ENCODE measurements around the gene UBL3.

UBL3 gene

GRCh38 chr13:29786698-29787097 is 63.7 kb downstream of the UBL3 start:
- TF ChIP-seq, protein P1, sequence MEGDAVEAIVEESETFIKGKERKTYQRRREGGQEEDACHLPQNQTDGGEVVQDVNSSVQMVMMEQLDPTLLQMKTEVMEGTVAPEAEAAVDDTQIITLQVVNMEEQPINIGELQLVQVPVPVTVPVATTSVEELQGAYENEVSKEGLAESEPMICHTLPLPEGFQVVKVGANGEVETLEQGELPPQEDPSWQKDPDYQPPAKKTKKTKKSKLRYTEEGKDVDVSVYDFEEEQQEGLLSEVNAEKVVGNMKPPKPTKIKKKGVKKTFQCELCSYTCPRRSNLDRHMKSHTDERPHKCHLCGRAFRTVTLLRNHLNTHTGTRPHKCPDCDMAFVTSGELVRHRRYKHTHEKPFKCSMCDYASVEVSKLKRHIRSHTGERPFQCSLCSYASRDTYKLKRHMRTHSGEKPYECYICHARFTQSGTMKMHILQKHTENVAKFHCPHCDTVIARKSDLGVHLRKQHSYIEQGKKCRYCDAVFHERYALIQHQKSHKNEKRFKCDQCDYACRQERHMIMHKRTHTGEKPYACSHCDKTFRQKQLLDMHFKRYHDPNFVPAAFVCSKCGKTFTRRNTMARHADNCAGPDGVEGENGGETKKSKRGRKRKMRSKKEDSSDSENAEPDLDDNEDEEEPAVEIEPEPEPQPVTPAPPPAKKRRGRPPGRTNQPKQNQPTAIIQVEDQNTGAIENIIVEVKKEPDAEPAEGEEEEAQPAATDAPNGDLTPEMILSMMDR (IDR thresholded peaks at IDR 0.05; ENCODE audit: control extremely low read depth, extremely low read depth, low read depth, missing control alignments) = no peak
- CTCF ChIA-PET = interaction anchor here (1.1 to 1.6 kb wide), 7 partner anchors 8 to 328 kb away, joined by 3 to 6 read pairs (median 3); no protein-coding TSS in a partner anchor
- POLR2A ChIA-PET = no interaction called here
- DNase-seq (ENCODE audit: extremely low spot score) = no peak

DNA sequence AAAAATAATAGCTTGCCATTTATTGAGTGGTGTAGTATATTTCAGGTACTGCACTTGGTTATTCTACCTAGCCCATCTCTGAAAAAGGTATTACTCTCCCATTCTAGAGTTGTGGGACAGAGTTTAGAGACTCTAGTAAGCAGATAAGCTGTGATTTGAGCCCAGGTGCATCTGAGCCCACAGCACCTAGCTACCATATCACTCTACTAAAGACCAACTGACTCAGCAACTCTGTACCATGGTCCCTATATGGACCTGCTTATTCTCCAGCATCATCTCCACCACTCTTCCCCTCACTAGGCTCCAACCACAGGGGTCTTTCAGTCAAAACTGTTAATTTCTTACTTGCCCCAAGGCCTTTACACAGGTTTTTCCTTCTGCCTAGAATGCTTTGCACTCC is 64.4 kb downstream of the UBL3 start:
- TF ChIP-seq, protein P1 (IDR thresholded peaks at IDR 0.05; ENCODE audit: control extremely low read depth, extremely low read depth, low read depth, missing control alignments) = no peak
- POLR2A ChIA-PET = no interaction called here
- CTCF ChIA-PET = interaction anchor here (1.0 to 1.6 kb wide), 9 partner anchors 8 to 329 kb away, joined by 3 to 6 read pairs (median 3); no protein-coding TSS in a partner anchor
- no peak for DNase-seq (ENCODE audit: extremely low spot score)

- TF ChIP-seq, protein P1 (IDR thresholded peaks at IDR 0.05; ENCODE audit: control extremely low read depth, extremely low read depth, low read depth, missing control alignments) = no peak
- no peak for DNase-seq (ENCODE audit: extremely low spot score)
- ChIA-PET POLR2A (no interaction called here), CTCF (interaction anchor here (1.1 to 2.2 kb wide), 5 partner anchors 10 to 141 kb away, joined by 3 to 8 read pairs (median 6); no protein-coding TSS in a partner anchor)
Observed at GRCh38 chr13:29782798-29783197, 67.6 kb downstream of the UBL3 start.

DNA sequence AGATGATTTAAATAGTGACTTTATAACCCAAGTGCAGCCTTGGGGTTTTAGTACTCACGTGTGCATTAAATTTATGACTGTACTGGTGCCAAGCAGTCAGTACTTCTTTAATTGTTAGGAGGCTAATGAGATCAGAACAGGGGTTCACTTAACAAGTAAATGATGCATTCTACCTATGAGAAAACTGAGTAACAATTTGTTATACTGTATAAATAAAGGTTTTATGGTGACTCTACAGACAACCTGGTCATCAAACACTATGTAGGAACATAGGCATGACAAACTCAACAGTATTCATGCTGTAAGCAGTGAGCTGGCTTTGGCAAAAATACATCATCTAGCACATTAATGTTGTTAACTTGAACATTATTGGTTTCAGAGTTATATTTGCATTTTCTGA is 75.6 kb downstream of the UBL3 start:
- ChIA-PET POLR2A (no interaction called here), CTCF (interaction anchor here (1.0 to 8.1 kb wide), 4 partner anchors 12 to 339 kb away, joined by 3 to 169 read pairs (median 68); no protein-coding TSS in a partner anchor)
- TF ChIP-seq, protein P1 (IDR thresholded peaks at IDR 0.05; ENCODE audit: control extremely low read depth, extremely low read depth, low read depth, missing control alignments) = no peak
- DNase-seq (ENCODE audit: extremely low spot score) = no peak

DNA sequence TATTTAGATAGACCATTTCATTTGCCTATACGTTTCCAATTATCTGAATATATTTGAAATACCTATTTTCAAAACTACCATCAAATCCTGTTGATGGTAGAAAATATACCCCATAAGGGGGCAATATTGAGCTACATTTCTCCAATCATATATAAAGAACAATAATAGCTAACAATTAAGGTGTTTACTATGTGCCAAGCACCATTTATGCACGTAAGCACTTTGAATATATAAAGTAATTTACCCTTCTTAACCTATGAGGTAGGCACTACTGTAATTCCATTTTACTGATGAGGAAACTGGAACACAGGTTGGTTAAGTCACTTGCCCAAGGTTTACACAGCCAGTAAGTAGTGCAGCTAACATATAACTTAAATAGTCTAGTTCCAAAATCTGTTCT is 79.2 kb downstream of the UBL3 start:
- POLR2A ChIA-PET = no interaction called here

DNA sequence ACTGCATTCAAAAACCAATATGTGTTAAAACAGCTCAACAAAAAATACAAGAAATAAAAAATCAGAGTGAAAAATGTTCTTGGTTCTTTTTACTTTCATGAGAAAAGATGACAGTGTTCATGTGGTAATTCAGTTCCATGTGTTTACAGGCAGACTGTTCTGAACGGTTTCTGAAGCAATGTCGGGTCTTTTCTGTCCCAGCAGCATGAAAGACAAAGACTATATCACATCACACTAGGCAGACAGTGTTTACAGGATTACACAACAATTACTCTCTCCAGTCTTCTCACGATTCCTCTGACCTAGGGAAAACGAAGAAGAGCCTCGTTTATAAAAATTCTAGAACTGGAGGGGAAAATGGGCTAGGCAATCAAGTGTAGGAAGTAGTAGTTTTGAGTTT is 83.4 kb downstream of the UBL3 start:
- CTCF ChIA-PET = interaction anchor here (8.1 kb wide), 1 partner anchor 347 kb away, joined by 169 read pairs; no protein-coding TSS in a partner anchor
- DNase-seq (ENCODE audit: extremely low spot score) = no peak
- POLR2A ChIA-PET = no interaction called here
- TF ChIP-seq, protein P1 (IDR thresholded peaks at IDR 0.05; ENCODE audit: control extremely low read depth, extremely low read depth, low read depth, missing control alignments) = no peak

More for the DNA sequence above, 79.2 kb downstream of the UBL3 start:
- TF ChIP-seq, protein P1 (IDR thresholded peaks at IDR 0.05; ENCODE audit: control extremely low read depth, extremely low read depth, low read depth, missing control alignments) = peak; percentile 52
- CTCF ChIA-PET = interaction anchor here (0.9 to 8.1 kb wide), 38 partner anchors 7 to 646 kb away, joined by 3 to 169 read pairs (median 4); partner anchors contain the start of gene UBL3
- no peak for DNase-seq (ENCODE audit: extremely low spot score)

Measured in GM10248 (cell line).